Memory B cell (primary cell): ENCODE measurements around the gene RNF149.
"Not testable (repeated sequence)": the region's sequence is repeated elsewhere in the genome, so short reads cannot be mapped to it uniquely, and the experiment has no call there.

Experiments used
- ATAC-seq: fragments of 150-1000 bp; cut with Tn5 transposase; 2 replicates; pipeline ENCODE4 v1.10.0; 2021; ENCODE audit warnings: low read depth, mild to moderate bottlenecking, moderate library complexity
- DNase-seq, 2 donors: peaks; one replicate each; pipeline ENCODE4 v3.0.0; 2022; ENCODE audit warnings: low spot score in 2 of 2
- H3K27ac Mint-ChIP-seq: one replicate; pipeline ENCODE4 v1.8.0; 2022; ENCODE audit warnings: mild to moderate bottlenecking, moderate library complexity, mixed read lengths
- H3K27me3 Mint-ChIP-seq: one replicate; pipeline ENCODE4 v1.8.0; 2022; ENCODE audit warnings: mixed read lengths
- H3K36me3 Mint-ChIP-seq: one replicate; pipeline ENCODE4 v1.8.0; 2022; ENCODE audit warnings: mild to moderate bottlenecking, mixed read lengths
- H3K4me1 Mint-ChIP-seq: one replicate; pipeline ENCODE4 v1.8.0; 2022; ENCODE audit warnings: mixed read lengths
- H3K4me3 Mint-ChIP-seq: one replicate; pipeline ENCODE4 v1.8.0; 2022; ENCODE audit warnings: mild to moderate bottlenecking, moderate library complexity, mixed read lengths
- H3K9me3 Mint-ChIP-seq: one replicate; pipeline ENCODE4 v1.8.0; 2022; ENCODE audit warnings: mixed read lengths

The RNF149 gene

DNA sequence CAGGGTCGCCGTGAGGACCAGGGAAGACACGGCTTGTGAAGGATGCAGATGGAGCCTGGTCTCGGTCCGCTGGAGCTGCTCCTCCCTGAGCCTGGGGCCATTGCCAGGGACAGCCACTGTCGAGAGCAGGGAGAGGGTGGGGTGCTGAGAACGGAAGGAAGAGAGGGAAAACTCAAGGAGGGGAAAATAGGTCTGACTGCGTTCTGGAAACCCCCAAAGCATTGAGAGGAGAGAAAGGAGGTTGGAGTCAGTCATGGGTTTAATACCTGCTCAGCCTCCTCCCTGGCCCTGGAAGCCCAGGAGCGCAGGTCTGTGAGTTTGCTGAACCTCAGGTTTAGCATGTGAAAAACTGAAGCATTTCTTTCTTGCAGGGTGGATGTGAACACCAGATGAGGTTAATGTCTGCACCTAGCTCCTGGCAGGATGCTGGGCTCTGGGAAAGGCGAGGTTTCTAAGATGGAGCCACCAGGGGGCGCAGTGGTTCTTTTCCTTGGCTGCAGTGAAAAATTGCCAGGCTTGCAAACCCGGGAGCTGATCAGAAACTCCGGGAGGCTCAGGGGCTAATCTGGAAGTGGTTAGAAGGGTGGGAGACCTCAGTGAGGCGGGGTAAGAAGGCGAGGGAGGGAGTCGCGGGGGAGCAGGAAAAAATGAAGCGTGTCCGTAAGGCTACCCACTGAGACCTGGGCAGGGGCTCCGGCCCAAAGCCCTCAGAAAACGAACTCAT lies 33.6 kb upstream of the RNF149 start:
- H3K4me3 Mint-ChIP-seq, result no peak overlapping the region
- no peaks in the 10 kb centered on the region for H3K9me3 Mint-ChIP-seq
- DNase-seq (peak; percentile 55 to 68), ATAC-seq (peak; percentile 61)
- H3K27me3 Mint-ChIP-seq, result peaks cover 3% of the 10 kb centered on the region
- no peak overlapping the region for H3K27ac Mint-ChIP-seq
- H3K36me3 Mint-ChIP-seq, result no peaks in the 10 kb centered on the region
- peaks cover 10% of the 10 kb centered on the region for H3K4me1 Mint-ChIP-seq

DNA sequence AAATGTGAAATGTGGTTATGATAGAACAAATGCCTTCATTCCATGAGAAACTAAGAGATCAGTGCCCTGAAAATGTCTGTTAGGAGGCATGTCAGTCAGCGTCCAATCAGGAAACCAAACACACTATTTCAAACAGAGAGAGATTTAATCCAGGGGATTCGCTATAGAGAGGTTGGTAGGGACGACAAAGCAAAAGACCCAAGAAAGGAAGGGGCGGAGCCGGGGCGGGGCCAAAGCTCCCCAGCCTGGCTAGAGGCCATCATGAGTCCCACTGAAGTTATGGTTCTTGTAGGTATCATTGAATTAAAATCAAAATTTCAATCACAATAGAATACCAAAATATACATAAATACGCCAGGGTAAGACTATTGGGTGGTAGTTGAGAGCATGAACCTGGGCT lies 32.9 kb upstream of the RNF149 start:
- H3K27me3 Mint-ChIP-seq, result peaks cover 4% of the 10 kb centered on the region
- H3K4me1 Mint-ChIP-seq, result peaks cover 8% of the 10 kb centered on the region
- DNase-seq, result no peak
- H3K36me3 Mint-ChIP-seq, result no peaks in the 10 kb centered on the region
- ATAC-seq, result peak; percentile 31
- no peak overlapping the region for H3K27ac Mint-ChIP-seq
- no peak overlapping the region for H3K4me3 Mint-ChIP-seq
- H3K9me3 Mint-ChIP-seq, result no peaks in the 10 kb centered on the region

DNA sequence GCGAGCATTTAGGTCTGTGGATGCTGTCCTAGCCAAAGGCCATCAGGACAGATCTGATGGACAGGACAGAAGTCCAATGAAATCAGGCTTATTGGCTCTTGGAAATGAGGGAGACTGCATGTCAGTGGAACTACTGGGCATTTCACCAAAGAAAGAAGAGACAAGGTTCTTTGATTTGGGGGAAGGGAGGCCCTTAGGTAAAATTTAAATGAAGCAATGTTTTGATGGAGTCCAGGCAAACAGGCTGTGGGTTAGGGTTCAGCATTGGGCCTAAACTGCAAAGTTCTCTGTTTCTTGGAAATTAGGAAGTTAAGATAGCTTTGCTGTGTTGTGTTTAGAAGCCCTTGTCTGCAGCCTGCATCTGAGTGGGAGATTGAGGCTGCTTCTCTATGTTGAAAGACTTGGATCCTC lies 31.6 kb upstream of the RNF149 start:
- no peak overlapping the region for H3K27ac Mint-ChIP-seq
- H3K36me3 Mint-ChIP-seq, result no peaks in the 10 kb centered on the region
- no peaks in the 10 kb centered on the region for H3K9me3 Mint-ChIP-seq
- H3K27me3 Mint-ChIP-seq, result peaks cover 4% of the 10 kb centered on the region
- no peak for DNase-seq
- H3K4me3 Mint-ChIP-seq, result no peak overlapping the region
- no peak for ATAC-seq
- peaks cover 8% of the 10 kb centered on the region for H3K4me1 Mint-ChIP-seq

DNA sequence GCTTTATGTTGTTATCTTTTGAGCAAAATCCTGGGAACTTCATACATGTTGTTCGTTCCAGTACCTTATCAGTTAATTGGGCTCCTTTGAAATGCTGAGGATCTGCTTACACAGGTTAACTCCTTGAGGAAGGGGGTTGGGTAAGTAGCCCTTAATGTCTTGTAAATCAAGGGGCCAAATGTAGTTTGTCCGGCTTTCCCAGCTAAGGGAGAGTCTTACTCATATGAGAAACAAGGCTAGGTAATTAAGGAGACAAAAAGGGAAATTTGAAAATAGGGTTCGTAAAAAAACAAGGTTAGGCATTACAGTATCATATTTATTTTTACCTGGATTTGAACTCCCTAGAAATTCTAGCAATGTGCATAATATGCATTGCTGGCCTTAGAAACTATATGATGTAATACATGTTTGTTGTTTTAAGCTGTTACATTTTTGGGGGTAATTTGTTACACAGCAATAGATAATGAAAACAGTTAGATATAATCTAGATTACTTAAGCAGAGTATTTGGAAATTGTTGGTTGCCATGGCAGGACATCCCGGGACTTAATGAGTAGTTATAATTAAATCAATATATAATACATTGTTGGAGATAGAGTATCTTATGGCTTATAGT lies 30.9 kb upstream of the RNF149 start:
- Mint-ChIP-seq H3K36me3 (no peaks in the 10 kb centered on the region), H3K4me1 (peaks cover 8% of the 10 kb centered on the region), H3K27me3 (peaks cover 4% of the 10 kb centered on the region), H3K9me3 (no peaks in the 10 kb centered on the region), H3K4me3 (no peak overlapping the region), H3K27ac (no peak overlapping the region)
- ATAC-seq (no peak), DNase-seq (no peak)

DNA sequence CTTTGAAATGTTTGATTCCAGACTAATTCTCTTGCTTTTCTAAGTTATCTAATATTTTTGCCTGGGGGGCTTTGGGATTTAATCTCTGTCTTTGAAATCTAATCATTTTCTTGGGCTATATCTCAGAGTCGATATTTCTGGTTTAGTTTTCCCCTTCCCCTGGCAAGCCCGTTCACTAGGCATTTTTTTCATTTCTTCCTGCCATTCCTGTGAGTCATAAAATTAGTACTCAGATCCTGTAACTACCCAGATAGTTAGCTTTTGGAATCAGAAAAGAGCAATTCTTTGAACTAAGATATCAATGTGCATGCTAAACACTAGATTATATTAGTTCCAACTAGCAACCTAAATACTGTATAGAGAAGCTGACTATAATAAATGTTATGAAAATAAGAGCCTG lies 29.4 kb upstream of the RNF149 start:
- peaks cover 8% of the 10 kb centered on the region for H3K4me1 Mint-ChIP-seq
- no peak overlapping the region for H3K27ac Mint-ChIP-seq
- no peaks in the 10 kb centered on the region for H3K36me3 Mint-ChIP-seq
- DNase-seq (no peak), ATAC-seq (no peak)
- no peak overlapping the region for H3K4me3 Mint-ChIP-seq
- peaks cover 4% of the 10 kb centered on the region for H3K27me3 Mint-ChIP-seq
- no peaks in the 10 kb centered on the region for H3K9me3 Mint-ChIP-seq

DNA sequence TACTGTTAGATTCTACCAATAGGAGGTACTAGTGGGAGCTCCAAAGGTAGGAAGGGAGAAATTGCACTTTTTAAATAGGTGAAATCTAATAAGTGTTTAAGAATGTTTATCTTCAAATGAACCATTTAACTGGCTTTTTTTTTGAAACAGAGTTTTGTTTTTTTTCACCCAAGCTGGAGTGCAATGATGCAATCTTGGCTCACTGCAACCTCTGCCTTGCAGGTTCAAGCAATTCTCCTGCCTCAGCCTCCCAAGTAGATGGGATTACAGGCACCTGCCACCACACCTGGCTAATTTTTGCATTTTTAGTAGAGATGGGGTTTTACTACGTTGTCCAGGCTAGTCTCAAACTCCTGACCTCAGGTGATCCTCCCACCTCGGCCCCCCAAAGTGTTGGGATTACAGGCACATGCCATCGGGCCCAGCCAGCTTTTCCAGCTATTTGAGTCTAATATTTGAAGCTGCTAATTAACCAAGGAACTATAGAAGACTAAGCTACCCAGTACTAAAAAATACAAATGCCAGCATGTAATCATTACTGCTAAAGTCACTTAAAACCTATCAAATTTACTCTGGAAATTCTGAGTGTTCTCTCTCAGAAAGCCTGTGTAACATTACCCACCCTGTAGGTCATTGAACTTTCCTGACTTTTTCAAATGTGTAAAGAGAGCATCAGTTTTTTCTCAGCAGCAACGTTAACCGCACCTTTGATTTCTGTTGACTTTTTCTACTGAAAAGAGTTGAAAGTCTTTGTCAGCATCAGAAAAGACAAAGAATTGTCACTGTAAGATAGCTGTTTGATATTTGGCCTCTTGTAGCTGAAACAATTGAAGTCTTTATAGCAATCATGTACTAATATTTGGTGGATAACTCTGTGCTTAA lies 24.6 kb upstream of the RNF149 start:
- no peak for ATAC-seq
- Mint-ChIP-seq H3K4me1 (no peaks in the 10 kb centered on the region), H3K27ac (no peak overlapping the region), H3K27me3 (peaks cover 4% of the 10 kb centered on the region), H3K4me3 (no peak overlapping the region), H3K36me3 (no peaks in the 10 kb centered on the region), H3K9me3 (no peaks in the 10 kb centered on the region)
- no peak for DNase-seq

DNA sequence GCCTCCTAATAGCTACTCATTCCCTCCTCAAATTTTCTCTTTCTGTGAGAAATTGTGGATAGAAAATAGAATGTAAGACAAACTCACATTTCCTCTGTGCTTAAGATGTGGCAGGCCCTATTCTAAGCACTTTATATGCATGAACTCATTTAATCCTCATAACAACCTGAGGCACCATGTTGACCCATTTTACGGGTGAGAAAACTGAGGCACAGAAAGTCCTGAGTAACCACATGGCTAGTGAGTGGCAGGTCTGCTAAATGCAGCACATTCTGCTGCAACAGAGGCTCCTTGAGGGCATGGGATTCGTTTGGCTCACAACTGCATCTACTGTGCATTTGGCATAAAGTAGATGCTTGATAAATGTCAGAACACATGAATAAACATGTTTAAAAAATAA lies 22.7 kb upstream of the RNF149 start:
- Mint-ChIP-seq H3K27ac (no peak overlapping the region), H3K27me3 (no peaks in the 10 kb centered on the region), H3K36me3 (no peaks in the 10 kb centered on the region), H3K9me3 (no peaks in the 10 kb centered on the region), H3K4me3 (no peak overlapping the region), H3K4me1 (no peaks in the 10 kb centered on the region)
- DNase-seq (no peak), ATAC-seq (no peak)

DNA sequence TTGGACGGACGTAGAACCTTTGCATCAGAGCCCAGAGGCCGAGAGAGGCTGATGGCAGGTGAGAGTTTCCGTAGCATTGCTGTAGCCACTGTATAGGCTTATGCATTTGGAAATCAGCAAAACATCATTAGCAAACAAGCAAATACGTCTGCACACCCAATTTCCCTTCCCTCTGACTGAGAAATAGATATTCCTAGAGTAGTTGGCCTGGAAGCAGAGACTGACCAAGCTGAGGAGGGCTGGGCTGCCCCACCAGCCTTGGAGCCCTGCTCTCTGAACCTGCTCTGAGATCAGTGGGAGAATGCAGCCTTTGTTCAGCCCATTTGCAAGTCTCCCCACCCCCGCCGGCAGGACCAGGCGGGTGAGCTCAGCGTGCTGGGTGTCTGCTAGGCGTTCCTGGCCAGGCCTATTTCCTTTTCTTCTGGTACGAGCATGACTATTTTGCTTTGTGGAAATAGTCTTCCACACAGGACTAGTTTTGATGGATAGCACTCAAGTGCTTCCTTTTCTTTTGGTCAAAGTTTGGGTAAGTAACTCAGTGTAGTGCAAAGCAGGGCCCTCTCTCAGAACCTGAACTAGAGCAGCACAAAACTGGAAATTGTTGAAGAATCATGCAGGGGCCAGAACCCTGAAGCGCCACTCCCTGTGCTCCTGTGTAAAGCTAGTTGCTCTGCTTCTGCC lies 21.9 kb upstream of the RNF149 start:
- Mint-ChIP-seq H3K27me3 (no peaks in the 10 kb centered on the region), H3K36me3 (no peaks in the 10 kb centered on the region), H3K4me3 (no peak overlapping the region), H3K4me1 (no peaks in the 10 kb centered on the region), H3K9me3 (no peaks in the 10 kb centered on the region), H3K27ac (no peak overlapping the region)
- no peak for ATAC-seq
- no peak for DNase-seq

DNA sequence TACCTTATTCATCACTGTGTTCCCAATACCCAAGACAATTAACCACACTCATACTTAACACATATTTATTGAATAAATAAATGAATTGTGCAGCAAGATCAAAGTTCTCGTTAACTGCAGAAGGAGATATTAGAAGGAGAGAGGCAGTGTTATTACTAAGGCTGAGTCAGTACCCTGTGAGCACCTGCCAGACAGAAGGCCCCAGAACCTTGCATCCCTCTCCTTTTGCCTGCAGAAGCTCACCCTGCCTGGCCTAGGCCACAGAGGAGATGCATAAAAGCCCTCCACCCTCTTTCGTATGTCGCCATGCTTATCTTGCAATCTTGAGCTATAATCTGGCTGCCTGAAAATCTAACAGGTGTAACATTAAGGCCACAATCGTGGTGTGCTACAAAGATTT lies 20.5 kb upstream of the RNF149 start:
- Mint-ChIP-seq H3K4me3 (no peak overlapping the region), H3K9me3 (no peaks in the 10 kb centered on the region), H3K27ac (no peak overlapping the region), H3K27me3 (no peaks in the 10 kb centered on the region), H3K36me3 (no peaks in the 10 kb centered on the region), H3K4me1 (no peaks in the 10 kb centered on the region)
- ATAC-seq, result no peak
- DNase-seq, result no peak

DNA sequence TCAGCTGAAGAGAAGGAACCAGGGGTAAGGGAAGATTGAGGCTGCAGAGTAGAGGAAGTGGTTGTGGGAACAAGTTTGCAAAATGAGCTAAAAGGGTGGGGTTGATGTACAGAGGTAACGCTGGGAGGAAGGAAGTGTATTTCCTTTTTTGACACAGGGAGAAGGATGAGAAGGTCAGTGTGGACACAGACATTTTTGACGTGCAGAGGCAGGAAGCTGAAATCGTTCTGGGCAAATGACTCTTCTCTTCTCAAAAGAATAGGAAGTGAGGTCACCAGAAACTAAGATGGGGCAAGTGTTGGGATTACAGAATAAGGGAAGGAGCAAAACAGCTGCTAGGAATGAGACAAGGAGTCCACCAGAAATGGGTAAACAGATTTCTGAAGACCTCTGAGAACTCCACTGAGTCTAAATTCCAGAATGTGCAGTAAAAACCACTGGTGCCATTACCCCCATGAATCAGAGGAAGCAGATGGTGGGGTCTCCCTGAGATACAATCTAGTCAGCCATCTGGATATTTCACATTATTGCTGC lies 20.0 kb upstream of the RNF149 start:
- no peaks in the 10 kb centered on the region for H3K27me3 Mint-ChIP-seq
- no peaks in the 10 kb centered on the region for H3K4me1 Mint-ChIP-seq
- no peak overlapping the region for H3K4me3 Mint-ChIP-seq
- DNase-seq (no peak), ATAC-seq (peak; percentile 54)
- no peaks in the 10 kb centered on the region for H3K9me3 Mint-ChIP-seq
- H3K27ac Mint-ChIP-seq, result no peak overlapping the region
- H3K36me3 Mint-ChIP-seq, result no peaks in the 10 kb centered on the region

DNA sequence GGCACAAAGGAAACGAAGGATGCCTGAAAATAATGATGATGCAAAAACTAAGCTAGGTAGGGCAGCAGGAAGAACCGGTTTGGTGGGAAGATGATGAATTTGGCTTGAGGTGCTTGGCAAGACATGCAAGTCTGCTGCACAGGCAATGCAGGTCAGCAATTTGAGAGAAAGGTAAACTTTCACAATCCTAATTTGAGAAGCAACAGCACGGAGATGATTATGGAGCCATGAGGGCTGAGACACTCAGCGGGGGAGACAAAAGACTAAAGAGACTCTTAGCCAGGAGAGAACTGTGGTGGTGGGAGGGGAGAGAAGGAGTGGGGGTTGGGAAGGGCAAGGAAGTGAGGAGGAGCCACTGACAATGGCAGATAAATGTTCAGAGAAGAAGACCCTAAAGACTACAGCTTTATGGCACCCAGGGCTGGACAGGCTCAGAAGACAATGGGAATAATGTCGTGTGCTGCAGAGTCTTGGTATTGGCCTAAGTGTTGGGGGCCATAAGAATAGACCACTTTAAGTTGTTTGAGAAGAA lies 19.4 kb upstream of the RNF149 start:
- Mint-ChIP-seq H3K4me1 (no peaks in the 10 kb centered on the region), H3K27ac (no peak overlapping the region), H3K4me3 (no peak overlapping the region), H3K27me3 (no peaks in the 10 kb centered on the region), H3K36me3 (no peaks in the 10 kb centered on the region), H3K9me3 (no peaks in the 10 kb centered on the region)
- DNase-seq, result no peak
- ATAC-seq, result no peak

DNA sequence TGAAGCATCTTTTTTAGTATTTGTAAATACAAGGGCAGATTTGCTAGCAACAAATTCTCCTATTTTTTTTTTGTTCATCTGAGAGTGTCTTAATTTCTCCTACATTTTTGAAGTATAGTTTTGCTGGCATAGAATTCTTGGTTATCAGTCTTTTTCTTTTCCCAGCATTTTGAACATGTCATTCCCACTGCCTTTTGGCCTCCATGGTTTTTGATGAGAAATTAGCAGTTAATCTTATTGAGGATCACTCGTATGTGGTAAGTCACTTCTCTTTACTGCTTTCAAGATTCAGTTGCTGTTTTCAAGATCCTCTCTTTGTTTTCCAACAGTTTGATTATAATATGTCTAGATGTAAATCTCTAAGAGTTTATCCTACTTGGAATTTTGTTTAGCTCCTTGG lies 16.9 kb upstream of the RNF149 start:
- H3K4me3 Mint-ChIP-seq, result no peak overlapping the region
- no peak overlapping the region for H3K27ac Mint-ChIP-seq
- H3K27me3 Mint-ChIP-seq, result no peaks in the 10 kb centered on the region
- H3K9me3 Mint-ChIP-seq, result no peaks in the 10 kb centered on the region
- no peak for DNase-seq
- no peaks in the 10 kb centered on the region for H3K4me1 Mint-ChIP-seq
- no peaks in the 10 kb centered on the region for H3K36me3 Mint-ChIP-seq
- no peak for ATAC-seq

DNA sequence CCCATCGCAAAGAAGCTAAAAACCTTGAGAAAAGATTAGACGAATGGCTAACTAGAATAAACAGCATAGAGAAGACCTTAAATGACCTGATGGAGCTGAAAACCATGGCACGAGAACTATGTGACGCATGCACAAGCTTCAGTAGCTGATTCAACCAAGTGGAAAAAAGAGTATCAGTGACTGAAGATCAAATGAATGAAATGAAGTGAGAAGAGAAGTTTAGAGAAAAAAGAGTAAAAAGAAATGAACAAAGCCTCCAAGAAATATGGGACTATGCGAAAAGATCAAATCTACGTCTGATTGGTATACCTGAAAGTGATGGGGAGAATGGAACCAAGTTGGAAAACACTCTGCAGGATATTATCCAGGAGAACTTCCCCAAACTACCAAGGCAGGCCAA lies 8.1 kb upstream of the RNF149 start:
- H3K36me3 Mint-ChIP-seq, H3K27ac Mint-ChIP-seq, DNase-seq, H3K9me3 Mint-ChIP-seq, H3K4me3 Mint-ChIP-seq, H3K27me3 Mint-ChIP-seq, H3K4me1 Mint-ChIP-seq, ATAC-seq: not testable (repeated sequence)

DNA sequence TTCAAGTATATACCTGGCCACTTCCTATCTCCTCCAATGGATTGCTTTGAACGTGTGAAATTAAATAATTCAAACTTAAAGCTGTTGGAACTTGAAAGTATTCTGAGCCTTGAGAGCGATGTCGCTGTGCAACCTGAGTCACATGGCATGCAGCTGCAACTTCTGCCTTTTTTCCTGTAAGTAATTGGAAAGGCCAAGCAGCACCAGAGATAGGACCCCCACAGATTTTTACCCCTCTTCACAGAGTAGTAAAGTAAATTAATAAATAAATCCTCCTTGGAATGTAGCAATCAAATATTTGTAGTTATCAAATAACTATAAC lies 3.2 kb upstream of the RNF149 start:
- Mint-ChIP-seq H3K27me3 (peaks cover 3% of the 10 kb centered on the region), H3K9me3 (peaks cover 2% of the 10 kb centered on the region), H3K27ac (peak overlapping the region; percentile 42), H3K4me1 (peaks cover 12% of the 10 kb centered on the region), H3K36me3 (peaks cover 2% of the 10 kb centered on the region), H3K4me3 (peak overlapping the region; percentile 22)
- DNase-seq, result no peak
- ATAC-seq, result no peak
